ENCODE results near the gene RBBP5. TPM values are rescaled to one million over a fixed set of nuclear protein-coding genes. Genes with fewer than 3 reads are reported as not detected.

RBBP5 gene
- total RNA-seq, 4 donors from 2014 or later = 7.0 to 36.7 (median 12.2) TPM

DNA sequence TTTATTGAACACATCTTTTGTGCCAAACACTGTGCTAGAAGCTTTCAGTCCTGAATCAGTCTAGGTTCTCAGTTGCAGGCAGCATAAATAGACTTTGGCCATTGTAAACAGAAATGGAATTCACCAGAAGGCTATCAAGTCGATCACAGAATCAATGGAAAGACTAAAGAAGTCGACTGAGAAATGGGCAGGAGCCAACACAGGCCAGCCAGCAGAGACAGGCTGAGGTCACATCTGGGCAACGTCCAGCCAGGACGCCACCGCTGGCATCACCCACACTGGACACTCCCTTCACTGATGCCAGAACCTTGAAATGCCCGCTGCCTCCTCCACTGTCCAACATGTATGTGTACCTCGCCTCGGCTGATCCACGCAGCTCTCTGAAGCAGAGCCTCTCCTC is 84.2 kb downstream of the RBBP5 start:
- DNase-seq = no peak
- TF ChIP-seq POLR2A (IDR thresholded peaks at IDR 0.05) = no peak
- TF ChIP-seq, protein P1, sequence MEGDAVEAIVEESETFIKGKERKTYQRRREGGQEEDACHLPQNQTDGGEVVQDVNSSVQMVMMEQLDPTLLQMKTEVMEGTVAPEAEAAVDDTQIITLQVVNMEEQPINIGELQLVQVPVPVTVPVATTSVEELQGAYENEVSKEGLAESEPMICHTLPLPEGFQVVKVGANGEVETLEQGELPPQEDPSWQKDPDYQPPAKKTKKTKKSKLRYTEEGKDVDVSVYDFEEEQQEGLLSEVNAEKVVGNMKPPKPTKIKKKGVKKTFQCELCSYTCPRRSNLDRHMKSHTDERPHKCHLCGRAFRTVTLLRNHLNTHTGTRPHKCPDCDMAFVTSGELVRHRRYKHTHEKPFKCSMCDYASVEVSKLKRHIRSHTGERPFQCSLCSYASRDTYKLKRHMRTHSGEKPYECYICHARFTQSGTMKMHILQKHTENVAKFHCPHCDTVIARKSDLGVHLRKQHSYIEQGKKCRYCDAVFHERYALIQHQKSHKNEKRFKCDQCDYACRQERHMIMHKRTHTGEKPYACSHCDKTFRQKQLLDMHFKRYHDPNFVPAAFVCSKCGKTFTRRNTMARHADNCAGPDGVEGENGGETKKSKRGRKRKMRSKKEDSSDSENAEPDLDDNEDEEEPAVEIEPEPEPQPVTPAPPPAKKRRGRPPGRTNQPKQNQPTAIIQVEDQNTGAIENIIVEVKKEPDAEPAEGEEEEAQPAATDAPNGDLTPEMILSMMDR (IDR thresholded peaks at IDR 0.05) = no peak
- intact Hi-C loops (cut with DNase I) = no loop called here

More for the DNA sequence above, 84.2 kb downstream of the RBBP5 start:
- H3K27ac ChIP-seq = no peak overlapping the region
- no peaks in the 10 kb centered on the region for H3K36me3 ChIP-seq
- 77 to 83% methylated on average over 9 of the region's 9 CpGs for WGBS, 2 donors
- peaks cover 0 to 90% (median 0%) of the 10 kb centered on the region in 4 donors for H3K27me3 ChIP-seq
- H3K4me1 ChIP-seq = no peaks in the 10 kb centered on the region
- H3K4me3 ChIP-seq = no peak overlapping the region
- H3K9me3 ChIP-seq = no peaks in the 10 kb centered on the region

Other genes with a start within 250 kb of the RBBP5 start
- under 1 TPM in 1 of 4 donors, not detected in 3; 0.19 TPM for gene CNTN2, start 78.8 kb downstream of the RBBP5 start, total RNA-seq
- gene TMEM81, start 37.5 kb downstream of the RBBP5 start, total RNA-seq = 1 to 10 TPM; 1.4 to 2.2 (median 1.8) TPM
- gene DSTYK, start 89.7 kb upstream of the RBBP5 start, total RNA-seq = 10 to 100 TPM in 1 of 4 donors, 1 to 10 TPM in 3; 6.5 to 10.9 (median 6.9) TPM
- gene TMCC2, start 106.0 kb upstream of the RBBP5 start, total RNA-seq = 1 to 10 TPM in 1 of 4 donors, under 1 TPM in 3; 0.76 to 1.9 (median 0.91) TPM
- gene NUAK2, start 199.8 kb upstream of the RBBP5 start, total RNA-seq = 10 to 100 TPM; 15.8 to 32.0 (median 21.4) TPM
- 1 to 10 TPM in 3 of 4 donors, under 1 TPM in 1; 0.97 to 4.4 (median 2.1) TPM for gene KLHDC8A, start 234.9 kb upstream of the RBBP5 start, total RNA-seq